Colonic mucosa (tissue), 4 donors: ENCODE results near the gene ITGB4. TPM values are rescaled to one million over a fixed set of nuclear protein-coding genes. Genes with fewer than 3 reads are reported as not detected.
A peak's percentile ranks its signal among the peaks of the same experiment; 100 is the strongest.

ENCODE experiments used
- DNase-seq: peaks from one replicate; pipeline ENCODE4 v3.0.0-alpha.2; 2020
- H3K27ac ChIP-seq: fragments of 200-600 bp; one replicate; pipeline ENCODE4 v1.8.0; 2021
- H3K27me3 ChIP-seq: fragments of 200-600 bp; one replicate; pipeline ENCODE4 v1.8.0; 2021
- H3K36me3 ChIP-seq: fragments of 200-600 bp; one replicate; pipeline ENCODE4 v1.8.0; 2021
- H3K4me1 ChIP-seq: fragments of 200-600 bp; one replicate; pipeline ENCODE4 v1.8.0; 2021; ENCODE audit warnings: mild to moderate bottlenecking
- H3K4me3 ChIP-seq: fragments of 200-600 bp; one replicate; pipeline ENCODE4 v1.8.0; 2021
- H3K9ac ChIP-seq, 2 donors: one replicate each; pipeline ENCODE4 v1.7.0; 2013; ENCODE audit warnings: control low read depth in 2 of 2, low read depth in 2 of 2, low read length in 2 of 2
- H3K9me3 ChIP-seq: fragments of 200-600 bp; one replicate; pipeline ENCODE4 v1.8.0; 2021
- intact Hi-C: fragments of 100-400 bp; cut with DNase I; formaldehyde crosslinking; loops from one replicate; pipeline ENCODE4 v1.14.1; 2022
- total RNA-seq, 2 donors: library from RNA; stranded (reverse); fragmentation: NEBNext Ultra II Directional in 1 of 2; extraction: Animal tissue kit (Norgen Biotek cat#: 25700) in 1 of 2; gene quantifications; one replicate each; pipeline ENCODE4 v1.2.1, GENCODE V29; 2021
- TF ChIP-seq, protein P1 (sequence below): fragments of 200-600 bp; IDR thresholded peaks from one replicate; pipeline ENCODE4 v1.8.0; 2022; ENCODE audit warnings: antibody characterized with exemption, mild to moderate bottlenecking
- donor health status: healthy.
- donor health status: DM: no; HTN: no; CAD: no.
- donor health status: DM: no; HTN: no; CAD: no.

The ITGB4 gene
- total RNA-seq, 2 donors from 2014 or later, result 267 to 272 TPM

DNA sequence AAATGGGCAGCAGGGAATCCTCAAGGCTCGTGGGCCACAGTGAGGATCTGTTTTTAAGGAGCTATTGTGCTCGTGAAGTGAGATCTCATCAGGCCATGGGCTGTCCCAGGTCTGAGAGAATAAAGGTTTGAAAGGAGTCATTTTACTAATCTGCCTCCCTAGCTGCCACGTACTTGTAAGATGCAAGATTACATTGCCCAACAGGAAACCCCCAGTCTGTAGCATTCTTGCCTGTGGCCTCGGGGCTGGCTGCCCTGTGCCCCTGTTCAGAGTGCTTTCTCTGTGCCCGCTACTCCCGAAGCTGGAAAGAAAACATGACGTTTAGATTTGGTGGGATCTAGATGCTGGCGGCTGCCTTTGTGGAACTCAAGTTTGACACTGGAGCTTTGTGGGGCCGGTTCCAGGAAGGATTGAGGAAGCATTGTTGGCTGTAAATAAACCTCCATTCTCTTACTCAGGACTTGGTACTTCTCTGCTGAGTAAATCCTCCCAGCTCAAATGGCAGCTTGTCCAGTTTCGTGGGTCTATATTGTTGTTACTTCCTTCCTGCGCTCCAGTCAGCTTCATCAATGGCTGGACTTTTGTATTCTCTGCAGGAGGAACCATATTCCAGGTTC is 32.9 kb upstream of the ITGB4 start:
- Histone ChIP-seq H3K27me3 (no peaks in the 10 kb centered on the region), H3K36me3 (no peaks in the 10 kb centered on the region), H3K9me3 (no peaks in the 10 kb centered on the region), H3K4me3 (no peak overlapping the region), H3K27ac (peak overlapping the region; percentile 45), H3K4me1 (peaks cover 3% of the 10 kb centered on the region), H3K9ac (peak overlapping the region; percentile 14 to 44)
- no peak for DNase-seq
- intact Hi-C loops, result no loop called here
- TF ChIP-seq, protein P1, sequence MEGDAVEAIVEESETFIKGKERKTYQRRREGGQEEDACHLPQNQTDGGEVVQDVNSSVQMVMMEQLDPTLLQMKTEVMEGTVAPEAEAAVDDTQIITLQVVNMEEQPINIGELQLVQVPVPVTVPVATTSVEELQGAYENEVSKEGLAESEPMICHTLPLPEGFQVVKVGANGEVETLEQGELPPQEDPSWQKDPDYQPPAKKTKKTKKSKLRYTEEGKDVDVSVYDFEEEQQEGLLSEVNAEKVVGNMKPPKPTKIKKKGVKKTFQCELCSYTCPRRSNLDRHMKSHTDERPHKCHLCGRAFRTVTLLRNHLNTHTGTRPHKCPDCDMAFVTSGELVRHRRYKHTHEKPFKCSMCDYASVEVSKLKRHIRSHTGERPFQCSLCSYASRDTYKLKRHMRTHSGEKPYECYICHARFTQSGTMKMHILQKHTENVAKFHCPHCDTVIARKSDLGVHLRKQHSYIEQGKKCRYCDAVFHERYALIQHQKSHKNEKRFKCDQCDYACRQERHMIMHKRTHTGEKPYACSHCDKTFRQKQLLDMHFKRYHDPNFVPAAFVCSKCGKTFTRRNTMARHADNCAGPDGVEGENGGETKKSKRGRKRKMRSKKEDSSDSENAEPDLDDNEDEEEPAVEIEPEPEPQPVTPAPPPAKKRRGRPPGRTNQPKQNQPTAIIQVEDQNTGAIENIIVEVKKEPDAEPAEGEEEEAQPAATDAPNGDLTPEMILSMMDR, result no peak

DNA sequence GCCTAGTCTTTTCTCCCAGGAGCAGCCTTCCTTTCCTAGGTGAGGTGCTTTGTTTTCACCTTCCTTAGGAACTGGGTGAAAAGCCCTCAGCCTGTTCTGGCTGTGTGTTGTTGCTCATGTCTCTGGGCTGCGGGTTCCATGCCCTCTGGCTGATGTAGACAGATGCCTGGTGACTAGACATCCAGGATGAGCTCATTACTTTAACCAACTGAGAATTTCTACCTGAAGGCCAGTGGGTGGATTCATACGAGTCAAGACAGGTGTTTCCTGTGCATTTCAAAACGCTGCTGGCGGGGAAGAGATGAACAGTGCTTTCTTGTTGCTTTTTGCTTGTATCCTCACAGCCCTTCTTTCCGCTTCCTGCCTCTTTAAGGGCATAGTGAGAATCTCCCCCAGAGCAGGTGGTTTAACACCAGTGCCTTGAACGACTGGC is 31.8 kb upstream of the ITGB4 start:
- H3K9ac ChIP-seq, result no peak overlapping the region
- H3K4me3 ChIP-seq, result no peak overlapping the region
- no peaks in the 10 kb centered on the region for H3K27me3 ChIP-seq
- peaks cover 3% of the 10 kb centered on the region for H3K4me1 ChIP-seq
- H3K9me3 ChIP-seq, result no peaks in the 10 kb centered on the region
- TF ChIP-seq, protein P1, result no peak
- DNase-seq, result no peak
- intact Hi-C loops, result no loop called here
- peak overlapping the region; percentile 45 for H3K27ac ChIP-seq
- H3K36me3 ChIP-seq, result no peaks in the 10 kb centered on the region

DNA sequence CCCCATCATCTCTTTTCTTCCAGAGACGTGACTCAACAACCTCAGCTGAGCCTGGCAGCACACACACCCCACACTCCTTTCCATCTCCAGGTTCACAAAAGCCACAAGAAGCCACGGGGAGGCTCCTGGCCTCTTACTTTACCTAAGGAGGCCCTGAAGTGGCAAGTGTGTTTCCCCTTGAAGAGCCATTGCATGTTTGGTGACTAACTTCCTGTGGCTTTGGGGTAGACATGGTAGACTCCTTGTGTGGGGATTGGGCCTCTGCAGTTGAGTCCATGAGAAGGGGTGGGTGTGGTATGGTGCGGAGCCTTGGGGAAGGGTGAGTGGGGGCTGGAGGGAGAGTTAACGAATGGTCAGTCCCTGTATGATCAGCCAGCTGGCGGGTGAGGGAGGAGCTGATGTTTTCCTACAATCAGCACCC is 29.9 kb upstream of the ITGB4 start:
- no peaks in the 10 kb centered on the region for H3K36me3 ChIP-seq
- TF ChIP-seq, protein P1, result no peak
- no peaks in the 10 kb centered on the region for H3K9me3 ChIP-seq
- peaks cover 3% of the 10 kb centered on the region for H3K4me1 ChIP-seq
- H3K27ac ChIP-seq, result no peak overlapping the region
- no peak for DNase-seq
- no peak overlapping the region for H3K4me3 ChIP-seq
- H3K9ac ChIP-seq, result peak overlapping the region in 1 of 2 donors; percentile 51
- H3K27me3 ChIP-seq, result no peaks in the 10 kb centered on the region
- intact Hi-C loops, result no loop called here

DNA sequence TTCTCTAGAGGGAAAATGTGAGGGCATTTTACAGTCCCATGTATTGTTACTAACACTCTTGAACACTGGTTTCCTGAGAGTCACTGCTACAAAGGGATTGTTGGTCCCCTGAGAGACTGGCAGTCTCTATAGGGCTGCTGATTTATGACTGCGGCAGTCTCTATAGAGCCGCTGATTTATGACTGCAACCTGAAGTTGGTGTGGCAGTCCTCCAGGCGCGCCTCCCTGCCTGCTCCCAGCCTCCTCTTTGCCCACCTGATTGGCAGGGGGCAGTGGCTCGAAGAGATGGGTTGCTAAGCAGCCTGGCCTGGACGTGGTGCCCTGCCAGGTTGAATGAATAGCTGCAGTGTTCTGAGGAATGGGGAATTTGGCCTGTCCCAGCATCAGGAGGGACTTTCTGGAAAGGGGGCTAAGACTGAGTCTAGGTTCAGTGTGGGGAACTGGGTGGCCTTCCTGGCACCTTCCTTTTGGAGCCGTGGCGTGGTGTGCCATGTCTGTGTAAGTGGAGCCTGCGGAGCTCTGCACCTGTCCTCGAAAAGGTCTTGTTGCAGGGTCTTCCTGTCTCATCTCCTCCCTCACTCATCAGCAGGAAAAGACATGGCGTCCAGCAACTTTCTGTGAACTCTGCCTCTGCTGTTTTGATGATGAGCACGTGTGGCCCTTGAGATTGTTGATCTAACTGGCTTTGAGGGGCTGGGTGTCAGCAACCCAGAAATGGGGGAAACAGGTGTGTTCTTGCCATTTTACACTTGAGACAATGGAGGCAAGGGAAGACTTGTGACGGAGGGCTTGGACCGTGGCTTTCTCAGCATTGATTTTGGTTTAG is 29.2 kb upstream of the ITGB4 start:
- no peak overlapping the region for H3K27ac ChIP-seq
- no peaks in the 10 kb centered on the region for H3K9me3 ChIP-seq
- no peak overlapping the region for H3K4me3 ChIP-seq
- intact Hi-C loops, result no loop called here
- H3K4me1 ChIP-seq, result peaks cover 3% of the 10 kb centered on the region
- DNase-seq, result no peak
- TF ChIP-seq, protein P1, result no peak
- no peaks in the 10 kb centered on the region for H3K27me3 ChIP-seq
- no peaks in the 10 kb centered on the region for H3K36me3 ChIP-seq
- peak overlapping the region in 1 of 2 donors; percentile 51 for H3K9ac ChIP-seq

DNA sequence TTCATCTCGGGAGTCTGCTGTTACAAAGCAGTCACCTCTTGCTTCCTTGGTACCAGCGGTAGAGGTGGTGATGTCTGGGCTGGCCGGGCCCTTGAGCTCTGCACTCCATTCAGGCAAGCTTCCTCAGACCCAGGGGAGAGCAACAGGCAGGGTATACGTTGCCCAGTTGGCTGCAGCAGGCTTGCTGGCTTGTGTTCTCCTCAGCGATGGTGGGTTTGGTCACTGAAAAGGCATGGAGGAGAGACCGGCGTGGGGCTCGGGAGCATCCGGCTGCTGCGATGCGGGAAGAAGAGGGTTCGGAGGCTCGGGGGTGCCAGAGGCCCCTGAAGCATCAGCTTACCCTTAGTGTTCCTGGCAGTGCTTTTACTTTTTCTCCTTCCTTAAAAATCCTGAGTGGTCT is 28.3 kb upstream of the ITGB4 start:
- DNase-seq, result no peak
- no peaks in the 10 kb centered on the region for H3K36me3 ChIP-seq
- H3K4me1 ChIP-seq, result peaks cover 3% of the 10 kb centered on the region
- TF ChIP-seq, protein P1, result no peak
- no peak overlapping the region for H3K4me3 ChIP-seq
- intact Hi-C loops, result no loop called here
- H3K9me3 ChIP-seq, result no peaks in the 10 kb centered on the region
- no peak overlapping the region for H3K27ac ChIP-seq
- H3K9ac ChIP-seq, result no peak overlapping the region
- H3K27me3 ChIP-seq, result no peaks in the 10 kb centered on the region
